GM21526 (cell line): ENCODE results near the gene ASB10.
A peak's percentile ranks its signal among the peaks of the same experiment; 100 is the strongest.

Experiments
- ATAC-seq: cut with Tn5 transposase; IDR thresholded peaks from one replicate; pipeline ENCODE4 v1.9.1; 2021; ENCODE audit warnings: moderate library complexity; ENCODE audit not compliant: unreplicated experiment, low FRiP score

The ASB10 gene, protein sequence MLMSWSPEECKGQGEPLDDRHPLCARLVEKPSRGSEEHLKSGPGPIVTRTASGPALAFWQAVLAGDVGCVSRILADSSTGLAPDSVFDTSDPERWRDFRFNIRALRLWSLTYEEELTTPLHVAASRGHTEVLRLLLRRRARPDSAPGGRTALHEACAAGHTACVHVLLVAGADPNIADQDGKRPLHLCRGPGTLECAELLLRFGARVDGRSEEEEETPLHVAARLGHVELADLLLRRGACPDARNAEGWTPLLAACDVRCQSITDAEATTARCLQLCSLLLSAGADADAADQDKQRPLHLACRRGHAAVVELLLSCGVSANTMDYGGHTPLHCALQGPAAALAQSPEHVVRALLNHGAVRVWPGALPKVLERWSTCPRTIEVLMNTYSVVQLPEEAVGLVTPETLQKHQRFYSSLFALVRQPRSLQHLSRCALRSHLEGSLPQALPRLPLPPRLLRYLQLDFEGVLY

DNA sequence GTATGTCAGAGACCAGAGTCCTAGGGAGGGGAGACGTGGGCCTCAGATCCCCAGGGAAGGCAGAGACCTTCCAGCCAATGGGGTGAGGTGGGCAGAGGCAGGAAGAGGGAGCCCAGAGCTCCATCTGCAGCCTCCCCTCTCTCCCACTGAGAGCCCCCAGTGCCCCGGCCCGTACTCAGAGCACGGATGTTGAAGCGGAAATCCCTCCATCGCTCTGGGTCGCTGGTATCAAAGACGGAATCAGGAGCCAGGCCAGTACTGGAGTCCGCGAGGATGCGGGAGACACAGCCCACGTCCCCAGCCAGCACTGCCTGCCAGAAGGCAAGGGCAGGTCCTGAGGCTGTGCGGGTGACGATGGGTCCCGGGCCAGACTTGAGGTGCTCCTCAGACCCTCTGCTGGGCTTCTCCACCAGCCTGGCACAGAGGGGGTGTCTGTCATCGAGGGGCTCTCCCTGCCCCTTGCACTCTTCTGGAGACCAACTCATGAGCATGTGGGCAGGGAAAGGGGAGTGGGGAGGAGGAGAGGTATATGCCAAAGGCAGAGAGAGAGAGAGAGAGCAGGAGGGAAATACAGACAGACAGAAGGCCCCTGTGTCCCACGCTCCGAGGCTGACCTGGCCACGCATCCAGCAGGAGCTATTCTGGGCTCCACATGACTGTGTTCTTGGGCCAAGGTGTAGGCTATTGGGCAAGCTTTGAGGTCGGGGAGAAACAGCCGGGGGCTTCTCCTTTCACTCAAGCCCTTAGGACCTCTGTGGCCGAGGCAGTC lies at the start of gene ASB10:
ASB10 (minus strand) TSS at position 611 of the 769 bp plus-strand sequence; CDS start at position 491, 120 bp downstream.
- ATAC-seq = no peak

DNA sequence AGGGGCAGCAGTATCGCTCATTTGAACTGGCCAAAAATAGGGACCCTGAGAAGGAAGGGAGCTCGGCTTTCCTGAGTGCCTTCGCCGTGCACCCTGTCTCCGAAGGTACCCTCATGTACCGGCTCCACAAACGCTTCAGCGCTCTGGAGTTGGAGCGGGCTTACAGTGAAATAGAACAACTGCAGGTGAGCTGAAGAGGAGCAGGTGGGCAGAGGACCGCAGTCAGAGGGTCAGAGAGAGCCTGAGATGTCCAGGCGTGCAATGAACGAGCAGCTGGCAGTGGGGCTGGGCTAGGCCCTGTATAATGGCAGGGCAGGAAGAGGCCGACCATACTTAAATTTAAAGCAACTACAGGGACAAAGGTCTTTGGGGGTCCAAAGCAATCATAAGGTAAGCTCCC lies 49.4 kb upstream of the ASB10 start:
- ATAC-seq = no peak

DNA sequence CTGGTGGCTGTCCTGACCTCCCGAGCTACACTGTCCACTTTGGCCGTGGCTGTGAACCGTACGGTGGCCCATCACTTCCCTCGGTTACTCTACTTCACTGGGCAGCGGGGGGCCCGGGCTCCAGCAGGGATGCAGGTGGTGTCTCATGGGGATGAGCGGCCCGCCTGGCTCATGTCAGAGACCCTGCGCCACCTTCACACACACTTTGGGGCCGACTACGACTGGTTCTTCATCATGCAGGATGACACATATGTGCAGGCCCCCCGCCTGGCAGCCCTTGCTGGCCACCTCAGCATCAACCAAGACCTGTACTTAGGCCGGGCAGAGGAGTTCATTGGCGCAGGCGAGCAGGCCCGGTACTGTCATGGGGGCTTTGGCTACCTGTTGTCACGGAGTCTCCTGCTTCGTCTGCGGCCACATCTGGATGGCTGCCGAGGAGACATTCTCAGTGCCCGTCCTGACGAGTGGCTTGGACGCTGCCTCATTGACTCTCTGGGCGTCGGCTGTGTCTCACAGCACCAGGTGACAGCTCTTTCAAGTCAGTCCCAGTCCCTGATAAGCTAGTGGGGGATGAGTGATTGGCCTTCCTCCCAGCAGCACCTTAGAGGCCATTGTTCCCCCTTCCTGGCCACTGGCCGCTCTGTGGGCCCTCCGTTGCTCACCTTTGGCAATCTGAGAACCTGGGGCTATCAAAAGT lies 48.2 kb upstream of the ASB10 start:
- no peak for ATAC-seq

DNA sequence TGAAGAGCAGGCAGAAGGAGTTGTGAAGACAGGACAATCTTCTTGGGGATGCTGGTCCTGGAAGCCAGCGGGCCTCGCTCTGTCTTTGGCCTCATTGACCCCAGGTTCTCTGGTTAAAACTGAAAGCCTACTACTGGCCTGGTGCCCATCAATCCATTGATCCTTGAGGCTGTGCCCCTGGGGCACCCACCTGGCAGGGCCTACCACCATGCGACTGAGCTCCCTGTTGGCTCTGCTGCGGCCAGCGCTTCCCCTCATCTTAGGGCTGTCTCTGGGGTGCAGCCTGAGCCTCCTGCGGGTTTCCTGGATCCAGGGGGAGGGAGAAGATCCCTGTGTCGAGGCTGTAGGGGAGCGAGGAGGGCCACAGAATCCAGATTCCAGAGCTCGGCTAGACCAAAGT lies 46.8 kb upstream of the ASB10 start:
- ATAC-seq = no peak

DNA sequence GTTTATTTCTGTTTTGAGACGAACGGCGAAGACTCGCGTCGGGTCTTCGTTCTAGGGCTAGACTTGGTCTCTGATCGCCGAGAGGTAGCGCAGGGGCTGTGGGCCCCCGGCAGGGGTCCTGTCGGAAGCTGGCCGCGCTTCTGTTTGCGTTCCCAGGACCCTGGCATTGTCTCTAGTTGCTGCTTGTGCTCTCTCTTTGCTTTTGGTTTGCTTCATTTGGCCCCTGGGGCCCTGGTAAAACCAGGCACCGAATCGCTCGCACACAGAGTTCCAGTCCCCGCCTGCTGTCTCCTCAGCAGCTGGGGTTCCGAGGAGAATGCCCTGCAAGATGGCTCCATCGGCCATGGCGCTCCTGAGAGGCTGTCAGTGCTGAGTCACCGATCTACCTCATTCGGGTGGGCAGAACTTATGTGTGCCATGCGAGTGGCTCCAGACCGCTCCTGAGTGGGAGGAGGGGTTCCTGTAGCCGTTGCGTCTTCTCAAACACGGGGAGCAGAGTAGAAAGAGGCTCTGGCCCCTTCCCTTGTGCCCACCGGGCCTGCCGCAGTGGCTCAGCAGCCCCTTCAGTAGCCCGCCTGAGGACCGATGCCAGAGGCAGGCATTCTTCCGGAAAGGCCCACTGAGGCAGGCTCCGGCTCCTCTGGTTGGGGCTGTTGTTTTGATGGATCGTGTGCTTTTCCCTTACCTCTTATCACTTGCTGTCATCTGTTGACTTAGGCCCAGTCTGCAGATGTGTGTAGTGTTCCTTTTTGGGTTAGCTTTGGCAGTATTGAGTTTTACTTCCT lies 46.1 kb upstream of the ASB10 start:
- no peak for ATAC-seq

DNA sequence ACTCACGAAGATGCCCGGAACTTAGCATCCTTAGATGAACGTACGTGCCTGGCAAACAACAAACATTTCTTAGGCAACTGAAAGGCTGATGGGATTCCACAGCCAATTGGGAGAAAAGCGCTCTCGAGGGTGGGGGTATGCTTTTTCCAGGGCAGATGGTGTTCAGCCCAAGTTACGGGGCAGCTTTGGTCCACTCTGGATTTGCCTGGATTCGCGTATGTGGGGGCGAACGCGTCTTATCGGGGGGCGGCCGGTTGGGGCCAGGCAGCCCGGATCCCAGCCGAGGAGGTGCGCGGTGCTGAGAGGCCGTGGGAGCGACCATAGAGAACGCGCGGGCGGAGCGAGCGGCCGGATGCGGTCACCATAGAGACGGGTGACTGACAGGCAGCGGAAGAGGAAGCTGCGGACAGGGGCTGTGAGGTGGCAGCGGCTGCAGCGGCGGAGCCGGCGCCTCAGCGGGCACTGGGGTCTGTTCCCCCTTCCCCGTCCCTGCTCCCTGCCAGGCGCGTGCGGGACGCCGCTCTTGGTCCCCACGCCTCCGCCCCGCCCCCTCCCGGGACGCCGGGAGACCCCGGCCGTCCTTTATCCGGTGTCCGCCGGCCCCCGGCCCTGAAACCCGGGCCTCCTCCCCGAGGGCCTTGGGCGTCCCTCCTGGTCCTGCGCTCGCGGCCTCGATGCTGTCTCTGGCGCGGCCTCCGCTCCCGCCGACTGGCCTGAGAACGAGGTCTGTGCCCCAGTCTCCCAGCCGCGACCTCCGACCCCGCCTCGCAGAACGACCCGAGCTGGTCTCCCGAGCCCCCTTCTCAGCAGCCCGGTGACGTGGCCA lies 45.3 kb upstream of the ASB10 start, which contains the start of gene CHPF2:
CHPF2 (plus strand) TSS at position 393 of the 826 bp plus-strand sequence. CDS start 1,529 bp downstream, outside the sequence.
- peak; percentile 92 for ATAC-seq

DNA sequence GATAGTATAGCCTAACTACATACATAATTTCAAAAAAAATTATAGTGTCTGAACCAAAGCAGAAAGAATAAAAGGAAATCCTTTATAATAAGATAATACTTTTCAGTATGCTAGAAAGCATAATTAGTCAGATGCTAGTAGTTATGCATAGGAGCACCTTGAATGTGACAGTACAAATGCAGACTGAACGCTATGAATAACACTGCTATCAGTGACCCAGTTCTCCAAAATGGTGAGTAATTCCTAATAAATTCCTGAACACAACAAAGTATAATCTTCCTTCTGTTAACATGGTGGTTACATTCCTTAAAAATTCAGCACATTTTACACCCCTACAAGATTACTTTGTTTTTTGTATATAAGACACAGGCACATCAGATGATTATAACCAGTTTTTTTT lies 44.0 kb upstream of the ASB10 start:
- ATAC-seq = no peak

DNA sequence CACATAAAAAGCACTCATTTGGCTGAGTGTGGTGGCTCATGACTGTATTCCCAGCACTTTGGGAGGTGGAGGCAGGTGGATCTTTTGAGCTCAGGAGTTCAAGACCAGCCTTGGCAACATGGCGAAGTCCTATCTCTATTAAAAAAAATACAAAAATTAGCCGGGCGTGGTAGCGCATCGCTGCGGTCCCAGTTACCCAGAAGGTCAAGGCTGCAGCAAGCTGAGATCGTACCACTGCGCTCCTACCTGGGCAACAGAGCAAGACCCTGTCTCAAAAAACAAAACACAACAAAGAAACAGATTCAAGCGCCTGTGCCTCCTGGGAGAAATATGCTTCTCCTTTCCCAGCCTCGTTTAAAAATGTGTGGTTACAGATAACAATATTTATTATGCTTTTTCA lies 42.2 kb upstream of the ASB10 start:
- ATAC-seq = no peak

DNA sequence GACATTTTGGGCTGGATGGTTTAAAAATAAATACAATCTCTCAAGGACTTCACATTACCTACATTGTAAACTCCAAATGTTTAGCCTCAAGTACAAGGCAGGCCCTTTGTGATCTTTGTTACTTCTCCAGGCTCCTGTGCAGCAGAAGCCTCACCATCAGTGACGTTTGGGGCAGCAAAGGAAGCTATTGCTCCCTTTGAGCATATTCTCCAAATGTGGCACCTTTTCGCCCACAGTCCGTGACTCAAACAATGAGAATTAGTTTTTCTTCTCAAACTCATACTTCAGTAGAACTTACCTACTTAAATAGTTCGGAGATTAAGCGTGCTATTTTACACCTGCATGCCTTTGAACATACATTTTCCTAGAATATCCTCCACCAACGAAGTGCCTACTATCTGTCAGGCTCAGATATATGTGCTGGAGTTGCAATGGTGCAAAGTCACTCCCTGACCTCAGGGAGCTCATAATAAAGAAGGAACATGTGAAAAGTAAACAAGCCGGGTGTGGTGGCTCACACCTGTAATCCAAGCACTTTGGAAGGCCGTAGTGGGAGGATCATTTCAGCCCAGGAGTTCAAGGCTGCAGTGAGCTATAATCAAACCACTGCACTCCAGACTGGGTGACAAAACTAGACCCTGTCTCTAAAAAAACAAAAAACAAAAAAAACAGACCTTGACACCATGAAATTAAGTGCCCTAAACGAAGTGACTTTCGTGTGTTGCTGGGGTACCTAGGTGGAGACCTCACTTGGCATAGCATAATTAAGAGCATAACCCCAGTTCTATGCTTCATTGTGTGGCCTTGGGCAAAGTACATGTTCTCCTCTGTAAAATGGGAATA lies 41.2 kb upstream of the ASB10 start:
- no peak for ATAC-seq

DNA sequence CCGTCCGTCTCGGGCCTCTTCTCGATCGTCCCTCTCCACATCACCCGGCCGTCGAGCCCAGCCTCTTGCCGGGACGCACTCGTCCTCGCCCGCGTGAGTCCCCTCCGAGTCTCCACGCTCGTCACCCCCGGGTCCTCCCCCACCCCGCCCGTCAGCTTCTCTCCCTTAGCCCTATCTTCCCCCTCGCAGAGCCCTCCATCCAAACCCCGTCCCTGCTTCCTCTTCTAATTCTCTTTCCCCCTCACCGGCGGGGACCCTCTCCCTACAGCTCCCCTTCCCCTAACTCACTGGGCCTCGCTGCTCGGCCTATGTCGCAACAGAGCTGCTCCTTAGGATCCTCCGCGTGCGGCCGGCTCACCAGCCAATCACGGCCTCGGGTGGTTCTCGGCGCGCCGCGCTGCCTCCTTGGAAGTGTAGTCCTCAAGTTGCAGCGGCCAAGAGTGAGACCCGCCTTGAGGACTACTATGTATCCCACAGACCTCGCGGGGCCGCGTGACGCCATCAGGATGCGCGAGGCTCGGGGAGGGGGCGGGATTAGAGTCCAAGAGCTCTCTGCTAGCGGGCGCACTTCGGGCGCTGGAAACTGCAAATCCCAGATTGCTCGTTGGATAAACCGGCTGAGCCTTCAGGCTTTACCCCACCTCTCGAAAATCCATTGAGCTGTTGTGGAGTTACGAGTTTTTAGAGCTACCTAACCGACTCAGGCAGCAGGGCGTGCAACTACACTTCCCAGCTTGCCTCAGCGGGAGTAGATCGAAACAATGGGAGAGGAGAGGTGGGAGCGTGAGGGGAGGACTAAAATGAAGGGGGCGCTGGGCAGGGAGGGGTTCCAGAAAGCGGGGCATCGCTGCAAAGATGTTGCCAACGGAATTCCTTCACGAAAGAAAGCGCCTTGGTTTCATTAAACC lies 40.1 kb upstream of the ASB10 start, which contains the start of gene ABCF2:
ABCF2 (minus strand) TSS at position 331 of the 908 bp plus-strand sequence. CDS start 747 bp downstream, outside the sequence.
- peak; percentile 98 for ATAC-seq

DNA sequence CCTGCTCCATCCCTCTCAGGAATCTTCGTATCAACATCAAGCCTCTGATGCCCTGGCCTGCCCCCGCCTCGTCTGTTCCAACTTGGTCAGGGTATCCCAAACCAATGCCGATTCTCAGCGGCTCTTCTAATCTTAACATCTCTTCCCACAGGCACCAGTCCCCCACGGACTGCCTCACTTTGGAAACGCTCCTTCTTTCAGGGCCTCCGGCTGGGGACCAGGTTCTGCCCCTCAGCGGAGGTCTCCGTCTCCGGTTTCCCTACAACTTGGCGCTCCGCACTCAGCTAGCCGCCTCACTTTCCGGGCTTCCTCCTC lies 39.5 kb upstream of the ASB10 start:
- ATAC-seq = no peak

DNA sequence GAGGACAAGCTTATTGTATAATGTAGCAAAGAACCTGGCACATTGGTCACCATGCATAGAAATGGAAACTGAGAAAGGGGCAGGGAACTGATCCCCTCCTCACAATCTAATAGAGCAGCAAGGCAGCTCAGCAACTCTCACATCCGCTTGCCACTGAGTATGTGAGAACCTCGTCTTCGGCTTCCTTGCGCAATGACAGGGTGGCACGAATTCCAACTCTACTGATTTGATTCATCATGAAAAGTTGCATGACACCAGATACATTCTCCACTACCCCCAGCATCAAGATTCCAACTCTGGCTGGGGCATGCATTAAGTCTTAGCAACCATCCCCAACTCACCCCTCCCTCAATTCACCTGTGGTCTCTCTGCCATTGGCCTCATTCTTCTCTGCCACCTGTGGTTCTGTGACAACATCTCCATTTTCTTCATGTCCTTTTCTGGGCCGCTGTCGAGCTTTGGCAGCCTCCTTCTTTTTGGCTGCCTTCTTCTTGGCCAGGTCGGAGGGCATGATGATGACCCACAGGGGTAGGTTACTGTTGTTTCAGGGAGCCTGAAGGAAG lies 39.0 kb upstream of the ASB10 start:
- ATAC-seq = no peak

DNA sequence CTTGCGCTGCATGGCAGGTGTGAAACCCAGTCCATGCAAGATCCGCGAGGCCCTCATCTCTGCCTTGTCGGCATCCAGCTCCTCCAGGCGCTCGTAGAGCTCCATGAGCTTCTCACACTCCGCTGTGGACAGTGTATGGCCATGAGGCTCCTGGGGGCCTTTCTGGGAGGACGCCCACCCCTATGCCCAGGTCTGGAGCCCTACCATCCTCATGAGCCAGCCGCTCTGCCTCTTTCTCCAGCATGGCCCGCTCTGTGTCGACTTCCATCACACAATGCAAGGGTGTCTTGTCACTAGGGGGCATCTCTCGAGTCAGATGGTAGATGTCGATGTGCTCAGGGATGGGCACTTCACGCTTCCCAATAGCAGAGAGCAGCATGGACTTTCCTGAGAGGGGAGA lies 36.7 kb upstream of the ASB10 start:
- ATAC-seq = no peak

DNA sequence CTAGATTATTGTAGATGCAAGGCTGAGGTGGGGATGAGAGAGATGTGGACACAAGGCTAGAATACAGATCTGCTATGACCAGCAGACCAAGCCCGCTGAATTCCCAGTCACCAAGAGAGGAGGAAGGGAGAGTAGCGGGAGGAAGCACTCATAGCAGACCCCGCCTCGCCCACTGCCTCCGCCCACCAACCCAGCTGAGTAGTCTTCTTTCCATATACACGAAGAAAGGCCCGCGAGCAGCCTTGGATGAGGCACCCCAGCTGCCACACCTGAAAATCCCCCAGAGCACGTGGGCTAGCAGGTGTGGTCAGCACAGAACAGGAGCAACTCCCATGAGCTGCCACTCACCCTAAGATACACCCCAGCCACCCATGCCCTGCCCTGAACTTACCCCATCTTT lies 31.1 kb upstream of the ASB10 start:
- ATAC-seq = no peak

DNA sequence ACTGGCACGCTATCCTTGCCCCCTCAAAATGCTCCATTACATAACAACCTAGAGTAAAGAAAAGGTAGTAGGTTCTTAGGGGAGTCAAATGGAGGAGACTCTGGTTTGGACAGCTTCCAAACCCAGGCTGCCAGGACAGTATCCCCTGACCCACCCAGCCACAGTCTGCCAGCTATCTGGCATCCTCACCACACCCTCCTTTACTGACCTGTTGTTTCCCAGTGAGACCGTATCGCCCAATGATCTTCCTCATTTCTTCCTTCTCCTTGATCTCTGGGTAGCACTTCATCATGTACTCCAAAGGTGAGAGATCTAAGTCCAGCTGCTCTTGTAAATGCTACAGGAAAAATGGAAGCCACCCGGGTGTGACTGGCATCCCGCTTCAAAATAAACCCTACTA lies 28.3 kb upstream of the ASB10 start:
- no peak for ATAC-seq

DNA sequence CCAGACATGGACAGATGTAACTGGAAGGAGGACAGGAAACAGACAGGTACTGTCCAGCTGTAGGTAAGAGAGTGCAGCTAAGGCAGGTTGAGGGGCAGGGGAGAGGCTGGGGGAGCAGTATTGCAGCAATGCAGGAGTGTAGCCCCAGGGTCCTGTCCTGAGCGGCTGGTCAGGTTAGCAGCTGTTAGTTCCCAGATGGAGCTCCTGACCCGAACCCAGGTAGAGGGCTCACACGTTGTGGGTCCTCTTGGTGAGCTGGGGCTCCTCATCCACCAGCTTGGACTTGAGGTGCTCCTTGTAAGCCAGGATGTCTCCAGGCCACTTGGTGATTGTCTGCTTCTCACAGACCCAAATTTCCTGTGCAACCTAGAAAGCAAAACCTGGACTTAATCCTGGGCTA lies 26.8 kb upstream of the ASB10 start:
- ATAC-seq = no peak

DNA sequence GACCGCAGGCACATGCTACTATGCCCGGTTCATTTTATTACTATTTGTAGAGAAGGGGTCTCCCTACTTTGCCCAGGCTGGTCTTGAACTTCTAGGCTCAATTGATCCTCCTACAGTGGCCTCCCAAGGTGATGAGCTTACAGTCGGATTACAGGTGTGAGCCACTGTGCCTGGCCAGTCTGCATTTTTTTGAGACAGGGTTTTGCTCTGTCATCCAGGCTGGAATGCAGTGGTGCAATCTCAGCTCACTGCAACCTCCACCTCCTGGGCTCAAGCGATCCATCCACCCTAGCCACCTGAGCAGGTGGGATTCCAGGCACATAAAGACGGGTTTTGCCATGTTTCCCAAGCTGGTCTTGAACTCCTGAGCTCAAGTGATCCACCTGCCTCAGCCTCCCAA lies 25.6 kb upstream of the ASB10 start:
- no peak for ATAC-seq
